Gastrocnemius medialis (tissue), 4 donors: Measurements from ENCODE around the gene RBBP7.

Experiments
- POLR2A ChIP-seq, 2 donors: fragments of 450-650 bp; IDR thresholded peaks; one replicate each; pipeline ENCODE4 v1.6.1; 2017; ENCODE audit warnings: antibody characterized with exemption in 2 of 2, mild to moderate bottlenecking in 2 of 2, moderate library complexity in 2 of 2
- TF ChIP-seq, protein P1 (sequence below), 5 experiments: fragments of 450-650 bp in 3 of 5; fragments of 200-600 bp in 2 of 5; sonication (generic) in 2 of 5; IDR thresholded peaks in 4 of 5; conservative IDR thresholded peaks in 1 of 5; 1 replicate in 4 of 5; 2 replicates in 1 of 5; pipeline ENCODE4 v1.5.1; 2016 to 2019; ENCODE audit warnings: antibody characterized with exemption in 5 of 5, mild to moderate bottlenecking in 3 of 5, moderate library complexity in 3 of 5

DNA sequence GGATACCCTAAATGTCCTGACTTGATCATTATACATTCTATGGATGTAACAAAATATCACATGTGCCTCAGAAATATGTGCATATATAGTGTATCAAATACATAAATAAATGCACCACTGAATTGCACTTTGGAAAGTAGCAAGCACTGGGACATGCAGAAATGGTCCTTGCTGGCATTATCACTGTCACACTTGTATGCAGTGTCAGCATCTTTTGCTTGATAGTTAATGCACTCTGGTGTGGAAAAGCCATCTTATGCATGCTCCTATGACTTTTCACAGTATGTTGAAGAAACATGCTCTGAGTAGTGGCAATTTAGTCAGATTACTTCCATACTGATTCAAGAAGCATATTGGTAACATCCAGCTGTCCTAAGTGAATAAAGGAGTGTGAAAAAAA is 48.8 kb upstream of the RBBP7 start:
- TF ChIP-seq, protein P1, sequence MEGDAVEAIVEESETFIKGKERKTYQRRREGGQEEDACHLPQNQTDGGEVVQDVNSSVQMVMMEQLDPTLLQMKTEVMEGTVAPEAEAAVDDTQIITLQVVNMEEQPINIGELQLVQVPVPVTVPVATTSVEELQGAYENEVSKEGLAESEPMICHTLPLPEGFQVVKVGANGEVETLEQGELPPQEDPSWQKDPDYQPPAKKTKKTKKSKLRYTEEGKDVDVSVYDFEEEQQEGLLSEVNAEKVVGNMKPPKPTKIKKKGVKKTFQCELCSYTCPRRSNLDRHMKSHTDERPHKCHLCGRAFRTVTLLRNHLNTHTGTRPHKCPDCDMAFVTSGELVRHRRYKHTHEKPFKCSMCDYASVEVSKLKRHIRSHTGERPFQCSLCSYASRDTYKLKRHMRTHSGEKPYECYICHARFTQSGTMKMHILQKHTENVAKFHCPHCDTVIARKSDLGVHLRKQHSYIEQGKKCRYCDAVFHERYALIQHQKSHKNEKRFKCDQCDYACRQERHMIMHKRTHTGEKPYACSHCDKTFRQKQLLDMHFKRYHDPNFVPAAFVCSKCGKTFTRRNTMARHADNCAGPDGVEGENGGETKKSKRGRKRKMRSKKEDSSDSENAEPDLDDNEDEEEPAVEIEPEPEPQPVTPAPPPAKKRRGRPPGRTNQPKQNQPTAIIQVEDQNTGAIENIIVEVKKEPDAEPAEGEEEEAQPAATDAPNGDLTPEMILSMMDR (IDR thresholded peaks at IDR 0.05 in 4 of 5, conservative IDR thresholded peaks at IDR 0.05 in 1 of 5), result no peak
- TF ChIP-seq POLR2A (IDR thresholded peaks at IDR 0.05), result no peak
